ENCODE data around the gene PMFBP1. TPM values are rescaled to one million over a fixed set of nuclear protein-coding genes. Genes with fewer than 3 reads are reported as not detected.

PMFBP1 gene
- total RNA-seq, 2 donors from 2014 or later, result 2.0 TPM; not detected in 1

DNA sequence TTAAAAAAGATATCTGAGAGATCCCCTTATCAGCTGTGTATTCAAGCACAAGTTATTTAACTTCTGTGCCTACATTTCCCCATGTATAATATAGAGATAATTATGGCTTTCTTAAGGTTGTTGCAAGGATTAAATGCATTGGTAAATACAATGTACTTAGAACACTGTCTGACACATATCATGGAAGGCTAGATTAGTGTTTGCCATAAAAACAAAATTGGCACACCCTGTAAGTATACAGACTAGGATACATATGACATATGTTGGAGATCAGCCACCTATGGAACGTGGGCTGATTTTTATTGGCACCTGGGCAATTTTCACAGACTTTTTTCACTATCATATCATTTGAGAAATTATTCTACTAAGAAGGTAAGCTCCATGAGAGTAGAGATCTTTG lies 2.2 kb downstream of the PMFBP1 start:
- Histone ChIP-seq H3K27me3 (no peaks in the 10 kb centered on the region), H3K9me3 (no peaks in the 10 kb centered on the region), H3K27ac (no peak overlapping the region), H3K36me3 (no peaks in the 10 kb centered on the region), H3K4me1 (no peaks in the 10 kb centered on the region), H3K4me3 (no peak overlapping the region)
- TF ChIP-seq, protein P1, sequence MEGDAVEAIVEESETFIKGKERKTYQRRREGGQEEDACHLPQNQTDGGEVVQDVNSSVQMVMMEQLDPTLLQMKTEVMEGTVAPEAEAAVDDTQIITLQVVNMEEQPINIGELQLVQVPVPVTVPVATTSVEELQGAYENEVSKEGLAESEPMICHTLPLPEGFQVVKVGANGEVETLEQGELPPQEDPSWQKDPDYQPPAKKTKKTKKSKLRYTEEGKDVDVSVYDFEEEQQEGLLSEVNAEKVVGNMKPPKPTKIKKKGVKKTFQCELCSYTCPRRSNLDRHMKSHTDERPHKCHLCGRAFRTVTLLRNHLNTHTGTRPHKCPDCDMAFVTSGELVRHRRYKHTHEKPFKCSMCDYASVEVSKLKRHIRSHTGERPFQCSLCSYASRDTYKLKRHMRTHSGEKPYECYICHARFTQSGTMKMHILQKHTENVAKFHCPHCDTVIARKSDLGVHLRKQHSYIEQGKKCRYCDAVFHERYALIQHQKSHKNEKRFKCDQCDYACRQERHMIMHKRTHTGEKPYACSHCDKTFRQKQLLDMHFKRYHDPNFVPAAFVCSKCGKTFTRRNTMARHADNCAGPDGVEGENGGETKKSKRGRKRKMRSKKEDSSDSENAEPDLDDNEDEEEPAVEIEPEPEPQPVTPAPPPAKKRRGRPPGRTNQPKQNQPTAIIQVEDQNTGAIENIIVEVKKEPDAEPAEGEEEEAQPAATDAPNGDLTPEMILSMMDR (IDR thresholded peaks at IDR 0.05), result no peak
- DNase-seq (ENCODE audit: low spot score), result no peak

DNA sequence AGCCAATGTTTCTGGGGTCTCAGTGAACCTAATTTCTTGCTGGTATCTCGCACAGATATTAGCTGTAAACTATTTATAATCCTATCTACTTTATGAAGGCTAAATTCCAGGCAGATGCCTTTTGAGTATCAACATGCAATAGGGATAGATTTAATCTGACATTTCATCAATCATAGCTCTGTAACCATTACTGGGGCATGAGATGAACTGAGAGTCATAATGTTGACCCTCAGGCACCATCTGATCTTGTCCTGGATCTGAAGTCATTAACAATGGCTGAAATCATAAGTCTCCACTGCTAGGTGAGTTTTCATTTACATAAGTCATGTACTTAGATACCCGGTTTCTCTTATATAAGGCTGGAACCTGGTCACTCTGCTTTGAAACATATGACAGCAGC lies 3.6 kb downstream of the PMFBP1 start:
- H3K4me1 ChIP-seq, result no peaks in the 10 kb centered on the region
- no peaks in the 10 kb centered on the region for H3K9me3 ChIP-seq
- H3K27ac ChIP-seq, result no peak overlapping the region
- H3K27me3 ChIP-seq, result no peaks in the 10 kb centered on the region
- H3K36me3 ChIP-seq, result no peaks in the 10 kb centered on the region
- H3K4me3 ChIP-seq, result no peak overlapping the region
- TF ChIP-seq, protein P1 (IDR thresholded peaks at IDR 0.05), result no peak
- no peak for DNase-seq (ENCODE audit: low spot score)

GRCh38 chr16:72166954-72167561 lies 4.9 kb downstream of the PMFBP1 start:
- H3K27me3 ChIP-seq, result no peaks in the 10 kb centered on the region
- TF ChIP-seq, protein P1 (IDR thresholded peaks at IDR 0.05), result no peak
- no peaks in the 10 kb centered on the region for H3K9me3 ChIP-seq
- H3K27ac ChIP-seq, result no peak overlapping the region
- no peaks in the 10 kb centered on the region for H3K36me3 ChIP-seq
- no peak for DNase-seq (ENCODE audit: low spot score)
- no peaks in the 10 kb centered on the region for H3K4me1 ChIP-seq
- H3K4me3 ChIP-seq, result no peak overlapping the region

DNA sequence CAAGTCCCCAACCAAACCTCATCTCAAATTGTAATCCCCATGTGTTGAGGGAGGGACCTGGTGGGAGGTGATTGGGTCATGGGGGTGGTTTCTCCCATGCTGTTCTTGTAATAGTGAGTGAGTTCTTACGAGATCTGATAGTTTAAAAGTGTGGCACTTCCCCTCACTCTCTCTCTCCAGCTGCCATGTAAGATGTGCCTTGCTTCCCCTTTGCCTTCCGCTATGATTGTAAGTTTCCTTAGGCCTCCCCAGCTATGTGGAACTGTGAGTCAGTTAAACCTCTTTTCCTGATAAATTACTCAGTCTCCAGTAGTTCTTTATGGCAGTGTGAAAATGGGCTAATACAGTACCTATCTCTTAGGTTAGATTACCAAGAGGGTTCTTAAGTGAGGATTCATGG lies 5.8 kb downstream of the PMFBP1 start:
- no peaks in the 10 kb centered on the region for H3K9me3 ChIP-seq
- H3K36me3 ChIP-seq, result no peaks in the 10 kb centered on the region
- no peak for DNase-seq (ENCODE audit: low spot score)
- H3K27me3 ChIP-seq, result no peaks in the 10 kb centered on the region
- H3K27ac ChIP-seq, result no peak overlapping the region
- H3K4me3 ChIP-seq, result no peak overlapping the region
- TF ChIP-seq, protein P1 (IDR thresholded peaks at IDR 0.05), result no peak
- no peaks in the 10 kb centered on the region for H3K4me1 ChIP-seq

DNA sequence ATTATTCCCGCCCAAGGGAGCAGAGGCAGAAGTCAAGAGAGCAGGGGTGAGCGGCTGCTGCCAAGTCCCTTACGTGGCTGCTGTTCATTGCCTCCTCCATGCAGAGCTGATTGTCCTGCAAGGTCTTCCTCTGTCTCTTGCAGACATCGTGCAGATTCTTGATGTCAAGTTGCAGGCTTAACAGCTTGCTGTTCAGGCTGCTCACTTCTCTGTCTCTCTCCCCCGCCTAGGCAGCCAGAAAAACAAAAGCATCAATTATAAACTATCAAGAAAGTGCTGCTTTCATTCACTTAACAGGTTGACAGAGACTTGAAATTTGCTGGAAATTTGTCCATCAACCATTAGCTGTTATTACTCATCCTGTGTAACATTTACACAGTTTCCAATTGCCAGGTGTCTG lies 7.3 kb downstream of the PMFBP1 start:
- H3K4me3 ChIP-seq, result no peak overlapping the region
- no peaks in the 10 kb centered on the region for H3K4me1 ChIP-seq
- no peaks in the 10 kb centered on the region for H3K36me3 ChIP-seq
- H3K9me3 ChIP-seq, result no peaks in the 10 kb centered on the region
- TF ChIP-seq, protein P1 (IDR thresholded peaks at IDR 0.05), result no peak
- no peak overlapping the region for H3K27ac ChIP-seq
- H3K27me3 ChIP-seq, result no peaks in the 10 kb centered on the region
- no peak for DNase-seq (ENCODE audit: low spot score)

- Histone ChIP-seq H3K4me3 (no peak overlapping the region), H3K36me3 (no peaks in the 10 kb centered on the region), H3K9me3 (no peaks in the 10 kb centered on the region), H3K4me1 (no peaks in the 10 kb centered on the region), H3K27me3 (no peaks in the 10 kb centered on the region), H3K27ac (no peak overlapping the region)
- no peak for DNase-seq (ENCODE audit: low spot score)
- TF ChIP-seq, protein P1 (IDR thresholded peaks at IDR 0.05), result no peak
These were observed 9.8 kb downstream of the PMFBP1 start for GRCh38 chr16:72162105-72162692.

All from right atrium auricular region (tissue), 2 donors.